Effector memory CD4-positive, alpha-beta T cell (primary cell): ENCODE data around the gene UBTF.

ENCODE experiments used
- DNase-seq, 3 donors: peaks; one replicate each; pipeline ENCODE4 v3.0.0-alpha.2; 2020
- H3K27ac ChIP-seq: 2 replicates; pipeline ENCODE4 v1.7.0; 2013; ENCODE audit warnings: mild to moderate bottlenecking, low read length, moderate library complexity; ENCODE audit not compliant: insufficient read depth, poor library complexity, severe bottlenecking
- H3K27me3 ChIP-seq: replicated peaks from 2 replicates; pipeline ENCODE4 v1.7.0; 2013; ENCODE audit warnings: mild to moderate bottlenecking, low read length; ENCODE audit not compliant: insufficient read depth, control insufficient read depth, poor library complexity, severe bottlenecking
- H3K36me3 ChIP-seq: 2 replicates; pipeline ENCODE4 v1.7.0; 2013; ENCODE audit warnings: mild to moderate bottlenecking, low read length, moderate library complexity; ENCODE audit not compliant: control insufficient read depth, insufficient read depth
- H3K4me1 ChIP-seq: 2 replicates; pipeline ENCODE4 v1.7.0; 2013; ENCODE audit warnings: low read length, mild to moderate bottlenecking; ENCODE audit not compliant: control insufficient read depth, insufficient read depth, poor library complexity, severe bottlenecking
- H3K4me3 ChIP-seq: 2 replicates; pipeline ENCODE4 v1.7.0; 2013; ENCODE audit warnings: low read length, low read depth, mild to moderate bottlenecking; ENCODE audit not compliant: insufficient read depth, poor library complexity, severe bottlenecking
- H3K9me3 ChIP-seq: 2 replicates; pipeline ENCODE4 v1.7.0; 2013; ENCODE audit warnings: mild to moderate bottlenecking, low read length, moderate library complexity; ENCODE audit not compliant: control insufficient read depth

Gene UBTF

DNA sequence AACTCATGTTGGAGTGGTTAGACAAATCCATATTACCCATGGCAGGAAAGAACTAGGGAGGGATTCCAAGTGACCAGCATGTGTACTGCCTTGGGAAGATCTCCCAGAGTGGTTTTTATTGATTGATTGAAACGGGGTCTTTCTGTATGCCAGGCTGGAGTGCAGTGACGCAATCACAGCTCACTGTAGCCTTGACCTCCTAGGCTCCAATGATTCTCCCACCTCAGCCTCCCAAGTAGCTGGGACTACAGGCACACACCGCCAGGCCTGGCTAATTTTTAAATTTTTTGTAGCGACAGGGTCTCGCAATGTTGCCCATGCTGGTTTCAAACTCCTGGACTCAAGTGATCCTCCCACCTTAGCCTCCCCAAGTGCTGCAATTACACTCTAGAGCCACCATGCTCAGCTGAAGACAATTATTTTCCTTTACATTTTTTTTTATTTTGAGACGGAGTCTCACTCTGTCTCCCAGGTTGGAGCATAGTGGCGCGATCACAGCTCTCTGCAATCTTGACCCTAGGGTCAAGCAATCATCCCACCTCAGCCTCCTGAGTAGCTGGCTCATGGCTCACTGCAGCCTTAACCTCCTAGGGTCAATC is 35.2 kb downstream of the UBTF start:
- Histone ChIP-seq H3K27ac (no peak overlapping the region), H3K27me3 (no peaks in the 10 kb centered on the region), H3K4me3 (no peak overlapping the region), H3K9me3 (no peaks in the 10 kb centered on the region), H3K4me1 (peaks cover 26% of the 10 kb centered on the region), H3K36me3 (peaks cover 21% of the 10 kb centered on the region)
- no peak for DNase-seq

DNA sequence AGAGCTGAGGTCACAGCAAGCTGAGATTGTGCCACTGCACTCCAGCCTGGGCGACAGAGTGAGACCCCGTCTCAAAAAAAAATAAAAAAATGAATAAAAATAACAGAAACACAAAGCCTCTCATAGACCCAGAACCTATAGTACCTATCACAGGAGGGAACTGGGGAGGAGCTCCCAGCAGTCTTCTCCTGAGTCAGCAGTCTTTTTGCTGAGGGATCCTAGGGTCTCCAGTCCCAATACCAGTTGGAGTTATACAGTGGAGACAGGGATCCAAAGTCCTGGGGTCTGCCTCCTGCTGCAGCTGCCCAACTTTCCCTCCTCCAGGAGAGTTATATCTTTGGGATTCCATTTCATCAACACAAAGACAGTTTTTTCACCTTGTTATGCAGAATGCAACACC is 36.5 kb downstream of the UBTF start:
- H3K27me3 ChIP-seq = no peaks in the 10 kb centered on the region
- H3K4me3 ChIP-seq = no peak overlapping the region
- peaks cover 27% of the 10 kb centered on the region for H3K36me3 ChIP-seq
- no peaks in the 10 kb centered on the region for H3K9me3 ChIP-seq
- no peak for DNase-seq
- peaks cover 20% of the 10 kb centered on the region for H3K4me1 ChIP-seq
- H3K27ac ChIP-seq = no peak overlapping the region

DNA sequence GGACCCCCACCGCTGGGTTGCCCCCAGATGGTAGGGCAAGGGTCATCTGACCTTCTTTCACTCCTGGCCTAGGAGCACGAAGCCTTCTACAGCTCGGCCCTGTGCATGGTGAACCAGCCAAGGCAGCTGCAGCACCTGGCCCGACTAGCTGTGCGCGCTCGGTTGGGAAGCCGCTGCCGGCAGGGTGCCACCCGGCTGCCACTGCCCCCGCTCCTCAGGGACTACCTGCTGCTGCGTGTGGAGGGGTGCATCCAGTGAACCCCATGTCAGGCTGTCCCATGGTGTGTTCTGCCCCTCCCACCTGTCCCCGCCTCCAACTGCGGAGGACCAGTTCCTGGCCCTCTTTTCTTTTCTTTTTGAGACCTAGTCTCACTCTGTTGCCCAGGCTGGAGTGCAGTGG is 41.3 kb downstream of the UBTF start:
- DNase-seq = no peak
- H3K4me1 ChIP-seq = no peaks in the 10 kb centered on the region
- no peak overlapping the region for H3K27ac ChIP-seq
- H3K27me3 ChIP-seq = no peaks in the 10 kb centered on the region
- H3K4me3 ChIP-seq = no peak overlapping the region
- no peaks in the 10 kb centered on the region for H3K9me3 ChIP-seq
- H3K36me3 ChIP-seq = peaks cover 31% of the 10 kb centered on the region

DNA sequence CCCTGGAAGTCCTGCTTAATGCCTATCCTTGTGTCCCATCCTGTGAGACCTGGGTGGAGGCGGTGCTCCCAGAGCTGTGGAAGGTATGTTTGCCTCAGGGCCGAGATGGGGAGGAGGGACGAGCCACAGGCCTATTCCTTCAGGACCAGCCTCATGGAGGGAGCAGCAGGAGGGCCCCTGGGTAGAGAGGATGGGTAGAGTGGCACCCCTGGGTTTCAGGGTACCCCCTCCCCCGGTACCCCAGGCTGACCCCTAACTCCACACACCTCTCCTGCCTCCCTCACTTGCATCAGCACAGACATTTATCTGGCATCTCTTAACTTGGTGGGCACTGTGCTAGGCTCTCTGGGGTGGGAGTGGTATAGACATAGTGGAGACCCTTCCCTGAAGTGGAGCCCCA is 41.8 kb downstream of the UBTF start:
- H3K4me3 ChIP-seq = no peak overlapping the region
- no peaks in the 10 kb centered on the region for H3K9me3 ChIP-seq
- no peaks in the 10 kb centered on the region for H3K27me3 ChIP-seq
- H3K36me3 ChIP-seq = peaks cover 27% of the 10 kb centered on the region
- no peak for DNase-seq
- no peak overlapping the region for H3K27ac ChIP-seq
- H3K4me1 ChIP-seq = no peaks in the 10 kb centered on the region

DNA sequence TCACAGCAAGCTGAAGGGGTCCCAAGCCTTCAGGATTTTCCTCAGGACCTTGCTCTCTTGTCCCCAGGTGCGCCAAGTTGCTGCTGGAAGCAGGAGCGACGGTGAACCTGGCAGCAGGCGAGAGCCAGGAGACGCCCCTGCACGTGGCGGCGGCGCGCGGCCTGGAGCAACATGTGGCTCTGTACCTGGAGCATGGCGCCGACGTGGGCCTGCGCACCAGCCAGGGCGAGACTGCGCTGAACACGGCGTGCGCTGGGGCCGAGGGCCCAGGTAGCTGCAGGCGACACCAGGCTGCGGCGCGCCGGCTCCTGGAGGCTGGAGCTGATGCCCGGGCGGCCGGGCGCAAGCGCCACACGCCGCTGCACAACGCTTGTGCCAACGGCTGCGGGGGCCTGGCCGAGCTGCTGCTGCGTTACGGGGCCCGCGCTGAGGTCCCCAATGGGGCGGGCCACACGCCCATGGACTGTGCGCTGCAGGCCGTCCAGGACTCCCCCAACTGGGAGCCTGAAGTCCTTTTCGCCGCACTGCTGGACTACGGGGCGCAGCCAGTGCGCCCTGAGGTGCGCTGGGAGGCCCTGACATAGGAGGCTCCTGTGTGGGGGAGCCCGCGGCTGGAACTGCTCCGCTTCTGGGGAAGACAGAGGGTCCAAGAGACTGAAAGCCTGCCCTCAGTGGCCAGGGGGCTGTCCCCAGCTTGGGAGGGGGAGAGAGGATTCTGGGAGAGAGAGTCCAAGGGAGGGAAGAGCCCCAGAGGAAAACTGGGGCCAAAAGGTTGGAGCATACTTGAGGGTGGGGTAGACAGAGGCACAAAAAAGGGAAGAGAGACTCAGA is 42.6 kb downstream of the UBTF start:
- Histone ChIP-seq H3K9me3 (no peaks in the 10 kb centered on the region), H3K4me1 (no peaks in the 10 kb centered on the region), H3K27ac (no peak overlapping the region), H3K36me3 (peaks cover 20% of the 10 kb centered on the region), H3K27me3 (no peaks in the 10 kb centered on the region), H3K4me3 (no peak overlapping the region)
- no peak for DNase-seq

DNA sequence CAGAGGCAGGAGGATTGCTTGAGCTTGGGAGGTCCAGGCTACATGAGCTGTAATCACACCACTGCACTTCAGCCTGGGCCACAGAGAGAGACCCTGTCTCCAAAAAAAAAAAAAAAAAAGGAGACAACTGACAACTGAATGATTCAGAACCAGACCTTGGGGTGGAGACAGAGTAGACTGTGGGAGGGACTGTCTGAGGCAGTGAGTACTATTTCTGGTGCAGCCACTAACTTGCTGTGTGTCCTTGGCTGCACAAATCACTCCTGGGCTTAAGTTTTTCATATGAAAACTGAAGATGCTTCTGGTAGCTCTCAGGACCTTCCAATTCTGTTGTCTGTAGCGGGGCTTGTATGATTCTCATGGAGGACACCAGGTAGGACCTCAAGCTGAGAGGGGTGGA is 43.2 kb downstream of the UBTF start:
- no peaks in the 10 kb centered on the region for H3K4me1 ChIP-seq
- no peak overlapping the region for H3K4me3 ChIP-seq
- H3K27me3 ChIP-seq = no peaks in the 10 kb centered on the region
- H3K9me3 ChIP-seq = no peaks in the 10 kb centered on the region
- peaks cover 15% of the 10 kb centered on the region for H3K36me3 ChIP-seq
- DNase-seq = no peak
- H3K27ac ChIP-seq = no peak overlapping the region

DNA sequence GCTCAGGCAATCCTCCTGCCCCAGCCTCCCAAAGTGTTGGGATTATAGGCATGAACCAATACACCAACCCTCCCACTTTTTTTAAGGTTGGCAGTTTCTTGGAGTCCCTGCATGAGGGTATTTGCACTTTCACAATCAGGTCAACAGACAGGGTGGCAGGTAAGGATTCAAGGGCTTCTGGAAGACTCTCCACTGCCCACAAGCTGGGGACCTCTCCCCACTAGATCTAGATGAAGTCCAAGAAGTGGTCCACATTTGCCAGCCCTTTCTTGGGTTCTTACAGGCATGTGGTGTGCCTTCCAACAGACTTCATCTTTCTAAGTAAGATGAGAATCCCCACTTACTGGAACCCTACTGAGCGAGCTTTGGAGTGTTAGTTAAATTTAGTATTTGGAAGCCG is 45.0 kb downstream of the UBTF start:
- Histone ChIP-seq H3K4me3 (no peak overlapping the region), H3K9me3 (no peaks in the 10 kb centered on the region), H3K4me1 (no peaks in the 10 kb centered on the region), H3K36me3 (peaks cover 15% of the 10 kb centered on the region), H3K27me3 (no peaks in the 10 kb centered on the region), H3K27ac (no peak overlapping the region)
- no peak for DNase-seq

DNA sequence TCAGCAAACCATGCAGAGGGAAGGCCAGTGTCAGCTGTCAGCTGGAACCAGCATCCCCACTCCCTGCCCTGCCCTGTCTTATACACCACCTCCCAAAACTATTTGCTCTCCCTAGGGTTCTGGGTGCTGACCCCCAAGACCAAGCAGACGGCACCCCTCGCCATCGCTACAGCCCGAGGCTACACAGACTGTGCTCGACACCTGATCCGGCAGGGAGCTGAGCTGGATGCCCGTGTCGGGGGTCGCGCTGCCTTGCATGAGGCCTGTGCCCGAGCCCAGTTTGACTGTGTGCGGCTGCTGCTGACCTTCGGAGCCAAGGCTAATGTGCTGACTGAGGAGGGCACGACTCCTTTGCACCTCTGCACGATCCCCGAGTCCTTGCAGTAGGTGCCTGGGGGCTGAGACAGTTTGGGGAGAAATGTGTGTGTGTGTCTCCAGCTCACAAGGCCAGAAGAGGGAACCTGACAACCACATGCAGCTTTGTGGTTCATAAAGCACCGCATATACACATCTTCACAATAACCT is 47.5 kb downstream of the UBTF start:
- DNase-seq = no peak
- no peaks in the 10 kb centered on the region for H3K9me3 ChIP-seq
- no peak overlapping the region for H3K27ac ChIP-seq

DNA sequence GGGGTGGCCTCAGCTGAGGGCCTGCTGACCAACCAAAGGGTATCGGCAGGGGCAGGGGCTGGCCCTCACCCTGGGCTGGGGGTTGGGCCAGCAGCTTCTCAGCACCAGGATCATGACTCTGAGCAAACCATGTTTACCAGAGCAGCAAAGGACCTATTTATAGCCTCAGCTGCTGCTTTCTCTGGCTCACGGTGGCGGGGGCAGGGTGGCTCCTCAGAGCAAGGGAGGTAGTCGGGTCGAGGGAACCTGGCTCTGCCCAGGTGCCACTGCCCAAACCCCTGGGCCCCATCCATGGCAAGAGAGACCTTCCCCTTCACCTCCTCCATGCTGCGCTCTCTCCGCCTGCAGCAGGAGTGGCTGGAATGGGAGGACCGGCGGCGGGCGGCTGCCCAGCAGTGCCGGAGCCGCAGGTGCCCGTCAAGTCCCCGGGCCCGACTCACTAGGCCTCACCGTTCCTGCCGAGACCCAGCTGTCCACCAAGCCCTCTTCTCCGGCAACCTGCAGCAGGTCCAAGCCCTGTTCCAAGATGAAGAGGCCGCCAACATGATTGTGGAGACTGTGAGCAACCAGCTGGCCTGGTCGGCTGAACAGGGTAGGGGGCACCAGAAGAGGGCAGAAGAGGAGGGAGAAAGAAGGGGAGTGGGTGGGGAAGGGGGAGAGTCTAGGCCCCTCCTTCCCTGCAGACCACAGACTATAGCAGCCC is 48.8 kb downstream of the UBTF start, which contains the start of gene ASB16:
TSS of gene ASB16 (plus strand) at position 206 of the 703 bp plus-strand sequence. CDS start at position 292, 86 bp downstream.
- Histone ChIP-seq H3K4me3 (no peak within 1 kb of the TSS), H3K27ac (no peak within 1 kb of the TSS), H3K4me1 (no peaks in the 10 kb centered on the region), H3K9me3 (no peaks in the 10 kb centered on the region), H3K36me3 (no peaks in the 10 kb centered on the region), H3K27me3 (no peaks in the 10 kb centered on the region)
- DNase-seq = no peak

More for the DNA sequence above, 47.5 kb downstream of the UBTF start:
- no peaks in the 10 kb centered on the region for H3K36me3 ChIP-seq
- H3K27me3 ChIP-seq = no peaks in the 10 kb centered on the region
- no peak overlapping the region for H3K4me3 ChIP-seq
- no peaks in the 10 kb centered on the region for H3K4me1 ChIP-seq

DNA sequence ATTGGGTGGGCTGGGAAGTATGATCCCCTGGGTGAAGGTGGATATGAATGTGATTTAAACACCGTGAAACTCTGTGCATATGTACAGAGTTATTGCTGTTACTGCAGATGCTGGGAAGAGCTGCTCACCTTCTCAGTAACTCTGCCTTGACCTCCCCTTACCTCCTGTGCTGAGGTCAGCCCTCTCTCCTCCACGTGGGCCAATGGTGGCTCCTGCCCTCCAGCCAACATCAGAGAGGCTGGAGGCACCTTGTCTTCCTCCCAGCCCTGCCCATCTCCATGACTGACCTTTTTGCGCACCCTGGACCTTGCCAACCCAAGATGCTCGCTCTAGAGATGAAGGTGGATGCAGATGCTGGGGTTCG is 49.4 kb downstream of the UBTF start:
- no peaks in the 10 kb centered on the region for H3K9me3 ChIP-seq
- no peak overlapping the region for H3K4me3 ChIP-seq
- no peaks in the 10 kb centered on the region for H3K4me1 ChIP-seq
- H3K27me3 ChIP-seq = no peaks in the 10 kb centered on the region
- no peak for DNase-seq
- H3K27ac ChIP-seq = no peak overlapping the region
- no peaks in the 10 kb centered on the region for H3K36me3 ChIP-seq
